ENCODE measurements around the gene NLRP5. TPM values are rescaled to one million over a fixed set of nuclear protein-coding genes. Genes with fewer than 3 reads are reported as not detected.

The NLRP5 gene
- total and polyA plus RNA-seq, 2 donors (not counting 1 experiment from before 2014, with no cell fraction given), result not detected

Other genes with a start within 250 kb of the NLRP5 start
- gene NLRP9, start 248.4 kb upstream of the NLRP5 start, total RNA-seq, result not detected in 2 replicates
- gene NLRP9, start 248.4 kb upstream of the NLRP5 start, polyA plus RNA-seq, result not detected in 2 replicates
- not detected in 2 replicates for gene RFPL4A, start 227.7 kb upstream of the NLRP5 start, total RNA-seq
- gene RFPL4A, start 227.7 kb upstream of the NLRP5 start, polyA plus RNA-seq, result not detected in 2 replicates
- not detected in 2 replicates for gene RFPL4AL1, start 217.7 kb upstream of the NLRP5 start, total RNA-seq
- gene RFPL4AL1, start 217.7 kb upstream of the NLRP5 start, polyA plus RNA-seq, result not detected in 2 replicates
- gene NLRP11, start 154.8 kb upstream of the NLRP5 start, total RNA-seq, result under 0.01 TPM in 2 replicates
- gene NLRP11, start 154.8 kb upstream of the NLRP5 start, polyA plus RNA-seq, result not detected in 2 replicates
- not detected in 2 replicates for gene NLRP4, start 150.2 kb upstream of the NLRP5 start, total RNA-seq
- gene NLRP4, start 150.2 kb upstream of the NLRP5 start, polyA plus RNA-seq, result not detected in 2 replicates
- not detected in 2 replicates for gene NLRP13, start 54.4 kb upstream of the NLRP5 start, total RNA-seq
- gene NLRP13, start 54.4 kb upstream of the NLRP5 start, polyA plus RNA-seq, result not detected in 2 replicates
- gene NLRP8, start 38.9 kb upstream of the NLRP5 start, total RNA-seq, result not detected in 2 replicates
- gene NLRP8, start 38.9 kb upstream of the NLRP5 start, polyA plus RNA-seq, result not detected in 2 replicates
- 28.7 and 28.8 TPM in 2 replicates for gene ZNF787, start 134.5 kb downstream of the NLRP5 start, total RNA-seq
- 2.6 and 2.9 TPM in 2 replicates for gene ZNF787, start 134.5 kb downstream of the NLRP5 start, polyA plus RNA-seq
- gene ZNF444, start 154.5 kb downstream of the NLRP5 start, total RNA-seq, result 12.3 and 17.5 TPM in 2 replicates
- gene ZNF444, start 154.5 kb downstream of the NLRP5 start, polyA plus RNA-seq, result 6.4 and 7.4 TPM in 2 replicates
- not detected in 2 replicates for gene GALP, start 189.2 kb downstream of the NLRP5 start, total RNA-seq
- not detected in 2 replicates for gene GALP, start 189.2 kb downstream of the NLRP5 start, polyA plus RNA-seq
- not detected in 2 replicates for gene ZSCAN5B, start 211.0 kb downstream of the NLRP5 start, total RNA-seq
- gene ZSCAN5B, start 211.0 kb downstream of the NLRP5 start, polyA plus RNA-seq, result not detected in 2 replicates
- not detected in 2 replicates for gene ZSCAN5C, start 215.5 kb downstream of the NLRP5 start, total RNA-seq
- not detected in 2 replicates for gene ZSCAN5C, start 215.5 kb downstream of the NLRP5 start, polyA plus RNA-seq

All from fibroblast of lung (primary cell).